DMS153 treated with DMSO at 0.1 percent for 48 hours (cell line): ENCODE data around the gene ENAH.

ENCODE experiments used
- DNase-seq: peaks from one replicate; lab custom pipeline; 2025; ENCODE audit not compliant: unreplicated experiment; lab: John Stamatoyannopoulos, UW

ENAH gene

DNA sequence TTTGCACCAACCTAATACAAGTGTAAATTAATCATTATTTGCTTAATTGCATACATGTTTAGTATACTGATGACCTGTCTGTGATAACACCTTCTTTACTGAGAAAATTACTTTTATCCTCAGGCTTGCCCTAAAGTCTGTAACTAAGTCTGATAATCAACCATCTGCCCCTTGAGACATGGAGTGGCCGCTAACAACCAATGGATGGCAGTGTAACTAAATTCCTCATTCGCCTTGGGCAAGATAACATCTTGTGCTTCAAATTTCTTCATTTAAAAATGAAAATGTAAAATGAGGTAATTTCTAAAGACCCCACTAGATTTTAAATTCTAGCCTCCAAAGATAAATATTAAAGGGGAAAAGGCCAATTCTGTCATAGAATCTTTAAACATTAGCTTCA, 85.1 kb downstream of the ENAH start:
- DNase-seq: no peak

DNA sequence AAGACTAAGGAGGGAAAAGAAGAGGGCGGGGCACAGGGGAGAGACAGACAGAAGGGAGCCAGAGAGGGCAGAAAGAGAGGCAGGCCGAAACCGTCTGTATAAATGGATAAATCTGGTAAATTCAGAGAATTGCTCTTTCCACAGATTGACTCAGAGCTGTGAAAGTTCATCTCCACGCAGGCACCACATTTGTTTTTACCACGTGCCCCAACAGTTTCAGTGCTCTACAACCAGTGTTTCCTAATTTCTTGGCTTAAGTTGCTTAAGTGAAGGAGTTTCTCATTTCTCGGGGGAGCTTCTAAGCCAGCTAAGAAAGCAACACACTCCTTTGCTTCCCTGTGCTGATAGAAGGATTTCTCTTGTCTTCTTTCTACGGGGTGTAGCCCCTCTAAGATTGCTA, 87.1 kb downstream of the ENAH start:
- no peak for DNase-seq

DNA sequence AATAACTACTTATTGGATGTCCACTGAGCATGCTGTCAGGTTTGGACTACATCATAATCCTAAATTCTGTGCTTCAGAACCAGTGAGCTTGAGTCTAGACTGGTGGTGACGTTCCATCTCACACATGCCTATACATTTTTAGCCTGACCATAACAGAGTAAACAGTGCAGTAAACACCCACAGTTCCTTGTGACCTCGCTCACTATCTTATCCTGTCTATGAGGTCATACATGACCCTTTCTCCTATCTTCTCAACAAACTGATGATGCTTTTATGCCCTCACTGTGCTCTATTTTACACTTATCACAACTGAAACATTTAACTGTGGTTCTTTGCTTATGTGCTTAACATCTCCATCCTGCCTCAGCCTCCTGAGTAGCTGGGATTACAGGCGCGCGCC, 91.2 kb downstream of the ENAH start:
- DNase-seq: no peak

GRCh38 chr1:225559902-225560301, 93.0 kb downstream of the ENAH start:
- no peak for DNase-seq

DNA sequence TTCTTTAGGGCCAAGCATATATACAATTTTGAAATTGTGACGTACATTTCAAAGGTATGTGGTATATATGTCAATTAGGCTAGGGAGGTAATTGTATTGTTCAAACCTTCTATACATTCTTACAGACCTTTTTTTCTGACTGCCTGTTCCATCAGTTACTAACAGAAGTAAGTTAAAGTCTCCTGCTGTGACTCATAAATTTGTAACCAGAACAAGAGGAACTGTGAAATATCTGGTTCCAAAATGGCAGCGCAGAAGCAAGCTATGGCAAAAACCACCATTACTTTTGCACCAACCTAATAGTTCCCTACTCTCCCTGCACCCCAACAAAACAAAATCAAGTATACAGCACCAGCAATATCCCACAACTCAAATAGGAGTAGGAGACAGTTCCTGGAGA, 93.6 kb downstream of the ENAH start:
- DNase-seq: no peak

DNA sequence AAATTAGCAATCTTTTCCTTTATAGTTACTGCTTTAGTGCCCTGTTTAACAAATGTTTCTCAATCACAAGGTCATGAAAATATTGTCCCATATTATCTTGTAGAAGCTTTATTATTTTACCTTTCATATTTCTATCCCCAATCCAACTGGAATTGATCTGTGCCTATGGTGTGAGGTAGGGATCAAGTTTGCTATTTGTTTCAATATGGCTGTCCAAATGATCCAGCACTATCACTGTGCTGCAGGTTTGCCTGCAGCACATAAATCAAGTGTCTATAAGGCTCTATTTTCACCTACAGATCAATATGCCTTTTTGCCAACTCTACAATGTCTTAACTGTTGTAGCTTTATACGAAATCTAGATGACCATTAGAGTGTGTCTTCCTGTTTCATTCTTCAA, 96.2 kb downstream of the ENAH start:
- DNase-seq: no peak

DNA sequence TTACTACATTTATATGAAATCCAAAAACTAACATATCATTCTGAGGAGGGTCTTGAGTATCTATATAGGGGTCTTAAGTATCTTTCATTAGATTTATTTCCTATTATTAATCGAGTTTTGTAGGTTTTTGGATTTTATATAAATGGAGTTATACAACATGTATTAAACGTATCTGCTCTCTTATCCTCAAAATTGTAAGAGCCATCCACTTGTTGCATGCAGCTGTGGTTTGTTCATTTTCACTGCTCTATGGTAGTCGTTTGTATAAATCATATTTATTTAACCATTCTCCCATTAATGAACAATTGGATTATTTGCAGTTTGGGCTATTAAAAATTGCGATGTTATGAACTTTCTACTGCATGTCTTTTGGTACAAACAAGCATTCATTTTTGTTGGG, 97.1 kb downstream of the ENAH start:
- DNase-seq: no peak

DNA sequence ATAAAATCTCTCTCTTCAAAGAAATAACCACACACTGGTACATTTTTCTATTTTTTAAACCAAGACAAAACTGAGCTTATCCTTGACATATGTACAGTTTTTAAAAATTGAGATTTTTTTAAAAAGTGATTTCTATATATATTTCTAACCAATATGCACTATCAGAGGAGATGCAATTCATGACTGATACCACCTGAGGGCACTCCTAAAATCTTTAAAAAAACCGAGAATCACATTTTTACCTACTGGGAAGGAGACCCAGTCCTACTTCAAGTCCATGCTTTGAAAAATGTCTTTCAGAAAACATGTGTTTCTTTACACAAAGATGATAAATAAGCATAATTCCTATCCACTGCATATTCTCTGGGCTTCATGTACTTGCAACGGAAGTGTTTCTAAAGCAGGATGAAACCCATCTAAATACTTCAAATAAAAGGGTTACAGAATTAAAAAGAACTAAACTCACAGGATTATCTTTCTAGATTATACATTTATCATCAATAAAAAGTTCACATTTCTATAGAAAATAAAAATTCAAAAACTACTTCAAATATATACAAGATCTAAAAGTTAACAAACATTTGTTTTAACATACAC, 98.6 kb downstream of the ENAH start:
- DNase-seq: no peak

GRCh38 chr1:225549821-225550220, 103.1 kb downstream of the ENAH start:
- no peak for DNase-seq

GRCh38 chr1:225548140-225548857, 104.6 kb downstream of the ENAH start:
- DNase-seq: no peak

DNA sequence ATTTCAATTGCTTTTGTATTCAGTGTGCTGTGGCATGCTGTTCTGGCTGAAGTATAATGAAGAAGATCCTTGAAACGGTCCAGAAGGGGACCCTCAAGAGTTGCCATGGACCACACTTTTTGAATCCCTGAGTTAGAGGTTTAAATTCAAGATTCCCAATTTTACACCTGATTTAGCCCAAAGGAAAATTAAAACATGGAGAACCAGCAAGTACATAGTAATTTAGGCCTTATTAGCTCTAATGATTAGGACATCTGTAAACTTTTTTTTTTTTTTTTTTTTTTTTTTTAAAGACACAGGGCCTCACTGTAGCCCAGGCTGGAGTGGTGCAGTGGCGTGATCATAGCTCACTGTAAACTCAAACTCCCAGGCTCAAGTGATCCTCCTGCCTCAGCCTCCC, 107.3 kb downstream of the ENAH start:
- no peak for DNase-seq

DNA sequence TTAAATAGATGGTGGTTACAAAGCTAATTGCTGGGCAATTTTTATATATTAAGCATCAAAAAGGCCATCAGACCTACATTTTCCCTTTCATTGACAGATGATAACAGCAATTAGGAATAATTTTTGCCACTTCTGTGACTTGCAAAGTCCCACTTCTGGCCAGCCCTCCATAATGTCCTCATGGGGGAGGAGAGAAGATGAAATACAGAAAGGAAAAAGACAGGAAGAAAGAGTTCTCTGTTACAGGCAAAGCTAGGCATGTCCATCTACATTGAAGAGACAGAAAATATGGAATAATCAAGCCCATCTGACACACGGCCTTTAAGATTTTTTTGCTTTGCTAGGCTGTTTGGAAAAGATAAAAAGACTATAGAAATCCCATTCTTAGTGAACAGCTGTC, 108.0 kb downstream of the ENAH start:
- no peak for DNase-seq

- no peak for DNase-seq
These were observed 108.7 kb downstream of the ENAH start for GRCh38 chr1:225544263-225544662.

DNA sequence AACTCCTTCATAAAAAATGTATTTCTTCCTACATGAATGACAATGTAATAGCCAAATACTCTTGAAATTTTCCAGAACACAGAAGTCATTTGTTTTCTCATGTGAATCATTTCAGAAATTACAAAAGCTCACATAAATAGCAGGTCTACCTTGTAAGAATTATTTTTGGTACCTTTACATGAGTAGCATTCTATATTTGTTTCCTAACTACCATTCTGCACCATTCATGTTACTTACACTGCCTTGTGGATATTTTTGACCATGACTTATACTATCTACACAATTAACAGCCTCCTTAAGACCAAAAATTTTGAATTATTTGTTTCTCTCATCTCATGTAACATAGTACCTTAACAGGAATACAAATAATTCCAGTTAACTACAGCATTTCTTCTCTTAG, 109.6 kb downstream of the ENAH start:
- no peak for DNase-seq

DNA sequence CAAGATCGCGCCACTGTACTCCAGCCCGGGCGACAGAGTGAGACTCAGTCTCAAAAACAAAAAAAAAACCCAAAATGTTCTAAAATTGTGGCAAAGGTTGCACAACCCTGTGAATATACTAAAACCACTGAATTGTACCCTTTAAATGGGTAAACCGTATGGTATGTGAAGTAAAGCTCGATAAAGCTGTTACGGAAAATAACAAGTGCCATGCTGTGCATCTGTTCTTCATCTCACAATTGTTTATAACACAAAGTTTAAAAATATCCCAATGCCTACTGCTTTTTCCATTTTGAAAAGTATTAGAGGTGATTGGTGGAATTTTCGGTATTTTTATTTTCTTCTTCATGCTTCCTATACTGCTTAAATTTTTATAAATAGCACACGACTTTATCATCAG, 111.5 kb downstream of the ENAH start:
- DNase-seq: no peak

DNA sequence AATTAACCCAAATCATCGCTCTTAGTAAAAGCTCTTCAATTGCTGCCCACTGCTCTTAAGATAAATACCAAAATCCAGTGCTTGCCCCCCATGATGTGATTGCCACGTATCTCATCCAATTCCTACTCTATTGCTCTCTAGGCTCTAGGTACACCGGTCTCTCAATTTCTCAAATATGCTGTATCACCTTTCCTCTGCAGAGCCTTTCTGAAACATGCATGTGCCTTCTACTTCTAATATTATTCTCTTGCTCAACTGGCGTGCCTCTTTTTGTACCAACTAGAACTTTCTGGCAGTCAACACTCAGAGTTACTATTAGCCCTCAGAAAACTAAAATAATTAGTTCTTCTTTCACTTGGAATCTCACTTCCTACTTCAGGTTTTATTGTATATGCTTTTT, 113.3 kb downstream of the ENAH start:
- no peak for DNase-seq

DNA sequence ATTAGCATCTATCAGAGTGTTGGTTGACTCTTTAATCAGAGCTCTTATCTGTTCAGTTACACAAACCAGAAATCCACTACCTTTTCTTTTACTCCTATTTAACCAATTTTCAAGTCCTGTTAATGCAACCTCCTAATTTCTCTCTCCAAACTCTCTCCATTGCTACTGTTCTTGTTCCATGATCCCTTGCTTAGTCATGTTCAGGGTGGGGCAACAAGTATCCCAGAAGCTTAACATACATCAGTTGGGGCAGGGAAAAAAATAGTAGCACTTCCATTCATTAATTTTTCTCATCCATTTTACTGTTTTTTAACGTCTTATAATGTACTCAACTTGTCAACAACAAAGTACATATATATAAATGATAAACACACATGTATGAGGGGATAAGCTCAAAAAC, 113.9 kb downstream of the ENAH start:
- no peak for DNase-seq

DNA sequence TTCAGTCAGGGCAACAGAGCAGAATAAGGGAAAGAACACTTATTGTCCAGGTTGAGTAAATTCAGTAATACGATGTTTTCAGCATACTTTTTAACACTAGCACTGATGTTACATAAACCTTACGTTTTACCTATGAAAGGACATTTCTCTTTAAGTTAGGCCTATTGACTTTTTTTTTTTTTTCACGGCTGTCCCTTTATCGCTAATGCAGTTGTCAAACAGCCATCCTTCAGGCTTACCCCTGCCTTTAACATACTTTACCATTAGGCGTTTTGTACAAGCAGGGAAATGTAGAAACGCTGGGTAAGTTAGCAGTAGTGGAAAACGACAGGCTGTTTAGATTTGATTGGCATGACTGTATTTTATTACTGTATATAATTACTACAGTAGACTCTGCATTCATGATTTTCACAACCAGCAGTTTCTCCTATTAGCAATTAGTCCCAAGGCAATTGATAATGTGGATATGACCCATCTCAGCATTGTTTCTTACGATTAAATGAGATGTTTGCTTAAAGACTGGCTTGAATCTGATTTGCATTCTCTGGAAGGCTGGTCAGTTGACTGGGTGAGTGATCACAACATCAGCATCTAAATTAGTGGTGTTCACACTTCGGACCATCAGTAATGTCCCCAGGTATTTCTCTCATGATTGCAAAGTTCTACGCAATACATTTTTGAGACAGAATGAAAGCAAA, 115.2 kb downstream of the ENAH start:
- no peak for DNase-seq

GRCh38 chr1:225535280-225535679, 117.6 kb downstream of the ENAH start:
- DNase-seq: no peak

DNA sequence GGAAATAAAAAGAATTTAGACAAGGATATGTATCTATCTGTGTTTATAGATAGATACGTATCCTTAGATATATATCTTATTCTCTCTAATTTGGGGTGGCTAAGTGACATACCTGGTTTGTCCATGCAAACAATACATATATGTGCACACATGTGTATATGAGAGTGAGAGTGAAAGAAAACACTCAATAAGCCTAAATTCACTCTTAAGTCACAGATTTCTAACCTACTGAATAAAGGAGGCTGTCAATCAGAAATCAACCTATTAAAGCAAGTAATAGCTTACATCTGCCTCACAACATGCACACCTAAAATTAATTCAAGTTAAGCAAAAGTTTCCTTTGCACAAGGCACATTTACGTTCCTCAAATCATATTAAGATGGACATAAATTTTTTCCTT, 118.2 kb downstream of the ENAH start:
- no peak for DNase-seq

- DNase-seq: no peak
These were observed 118.8 kb downstream of the ENAH start for GRCh38 chr1:225534135-225534534.

DNA sequence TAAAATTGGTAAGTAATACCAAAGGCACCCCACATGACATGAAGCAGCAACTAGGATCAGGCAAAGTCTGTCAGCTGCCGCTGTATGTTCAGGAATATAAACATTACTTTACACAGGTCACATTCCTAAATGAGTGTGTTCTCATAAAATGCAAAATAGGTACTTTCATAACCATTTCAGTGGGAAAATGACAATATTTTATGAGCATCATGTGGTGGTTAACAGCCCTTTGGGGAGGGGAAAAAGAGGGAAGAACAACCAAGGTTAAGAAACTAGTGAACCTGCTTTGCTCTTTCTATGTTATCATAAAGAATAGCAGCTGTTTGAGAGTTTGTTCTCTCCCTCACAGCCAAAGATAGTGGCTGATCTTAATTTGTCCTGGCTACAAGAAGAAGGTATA, 119.7 kb downstream of the ENAH start:
- DNase-seq: no peak
